OCI-LY3 (cell line): ENCODE data around the gene SEC16A.
"Not testable (repeated sequence)": the region's sequence is repeated elsewhere in the genome, so short reads cannot be mapped to it uniquely, and the experiment has no call there.

Experiments used
- H2AFZ ChIP-seq: fragments of 200-600, 300-600 bp; shearing (Covaris generic); 2 replicates; pipeline ENCODE4 v1.6.0; 2014; ENCODE audit warnings: antibody characterized with exemption, low read depth, low read length
- H3K27ac ChIP-seq: fragments of 200-600, 300-600 bp; sonication (generic); 2 replicates; pipeline ENCODE4 v1.5.1; 2014; ENCODE audit warnings: mild to moderate bottlenecking, low read length, moderate library complexity, mixed read lengths
- H3K27me3 ChIP-seq: fragments of 200-600, 300-600 bp; sonication (generic); 2 replicates; pipeline ENCODE4 v1.6.1; 2014; ENCODE audit warnings: low read depth, low read length, mixed read lengths
- H3K36me3 ChIP-seq: fragments of 200-600, 300-600 bp; sonication (generic); replicated peaks from 2 replicates; pipeline ENCODE3; 2014; ENCODE audit warnings: low read depth, low read length, mixed read lengths
- H3K4me1 ChIP-seq: fragments of 300-600, 200-600 bp; sonication (generic); 2 replicates; pipeline ENCODE4 v1.6.1; 2014; ENCODE audit warnings: low read length, mixed read lengths
- H3K4me2 ChIP-seq: fragments of 200-600, 300-600 bp; sonication (generic); 2 replicates; pipeline ENCODE4 v1.6.1; 2014; ENCODE audit warnings: low read length, mixed read lengths
- H3K4me3 ChIP-seq: fragments of 300-600, 200-600 bp; sonication (generic); 2 replicates; pipeline ENCODE4 v1.5.1; 2014; ENCODE audit warnings: antibody characterized with exemption, mild to moderate bottlenecking, low read length, moderate library complexity
- H3K79me2 ChIP-seq: fragments of 300-600, 200-600 bp; shearing (Covaris generic); 2 replicates; pipeline ENCODE4 v1.6.1; 2014; ENCODE audit warnings: mild to moderate bottlenecking, low read length, mixed read lengths
- H3K9ac ChIP-seq: fragments of 300-600, 200-600 bp; shearing (Covaris generic); 2 replicates; pipeline ENCODE4 v1.6.0; 2014; ENCODE audit warnings: mild to moderate bottlenecking, low read length, moderate library complexity
- H3K9me3 ChIP-seq: fragments of 200-600, 300-600 bp; shearing (Covaris generic); 2 replicates; pipeline ENCODE4 v1.6.1; 2014; ENCODE audit warnings: low read length, mixed read lengths; ENCODE audit not compliant: insufficient read depth
- H4K20me1 ChIP-seq: fragments of 200-600, 300-600 bp; sonication (generic); 2 replicates; pipeline ENCODE4 v1.6.1; 2016; ENCODE audit warnings: low read length, mixed read lengths; ENCODE audit not compliant: insufficient read depth
- CTCF ChIP-seq: fragments of 200-600, 300-600 bp; sonication (generic); IDR thresholded peaks from 2 replicates; pipeline ENCODE4 v1.5.1; 2014; ENCODE audit warnings: antibody characterized with exemption, low read length, low read depth
- EZH2phosphoT487 ChIP-seq: fragments of 200-600 bp; shearing (Covaris generic); IDR thresholded peaks from 2 replicates; pipeline ENCODE4 v1.6.1; 2018; ENCODE audit warnings: antibody characterized with exemption, mixed run types, low read depth

The SEC16A gene

GRCh38 chr9:136429683-136430491 is 53.0 kb downstream of the SEC16A start:
- H3K9me3 ChIP-seq, result no peaks in the 10 kb centered on the region
- no peak for TF ChIP-seq CTCF
- TF ChIP-seq EZH2phosphoT487, result no peak
- peaks cover 3% of the 10 kb centered on the region for H4K20me1 ChIP-seq

GRCh38 chr9:136429075-136429628 is 53.7 kb downstream of the SEC16A start:
- H3K27me3 ChIP-seq, result no peaks in the 10 kb centered on the region
- no peak overlapping the region for H3K27ac ChIP-seq
- H3K79me2 ChIP-seq, result no peaks in the 10 kb centered on the region; the same call in 1 of the 2 replicates
- no peak overlapping the region for H3K9ac ChIP-seq
- no peak overlapping the region for H3K4me3 ChIP-seq
- TF ChIP-seq EZH2phosphoT487 (no peak), CTCF (no peak)
- H2AFZ ChIP-seq, result no peak overlapping the region
- no peak overlapping the region for H3K4me2 ChIP-seq
- H3K9me3 ChIP-seq, result no peaks in the 10 kb centered on the region
- peaks cover 5% of the 10 kb centered on the region for H3K36me3 ChIP-seq
- H3K4me1 ChIP-seq, result no peaks in the 10 kb centered on the region
- peaks cover 3% of the 10 kb centered on the region; the same call in 1 of the 2 replicates for H4K20me1 ChIP-seq

More at GRCh38 chr9:136429683-136430491, 53.0 kb downstream of the SEC16A start:
- Histone ChIP-seq H3K27ac (no peak overlapping the region), H3K4me2 (no peak overlapping the region), H3K9ac (no peak overlapping the region), H3K4me3 (no peak overlapping the region), H3K79me2 (peaks cover 2% of the 10 kb centered on the region), H3K27me3 (no peaks in the 10 kb centered on the region), H2AFZ (no peak overlapping the region), H3K4me1 (no peaks in the 10 kb centered on the region), H3K36me3 (peaks cover 5% of the 10 kb centered on the region)

- H3K79me2 ChIP-seq, result no peaks in the 10 kb centered on the region
- H3K4me3 ChIP-seq, result no peak overlapping the region
- no peak overlapping the region for H3K27ac ChIP-seq
- peaks cover 19% of the 10 kb centered on the region for H3K36me3 ChIP-seq
- H3K9me3 ChIP-seq, result no peaks in the 10 kb centered on the region
- no peak overlapping the region for H3K4me2 ChIP-seq
- no peaks in the 10 kb centered on the region for H3K4me1 ChIP-seq
- H2AFZ ChIP-seq, result no peak overlapping the region
- TF ChIP-seq EZH2phosphoT487 (no peak), CTCF (no peak)
- H4K20me1 ChIP-seq, result no peaks in the 10 kb centered on the region
- no peaks in the 10 kb centered on the region for H3K27me3 ChIP-seq
- H3K9ac ChIP-seq, result no peak overlapping the region
Observed at GRCh38 chr9:136426787-136427186, 56.1 kb downstream of the SEC16A start.

- H3K9ac ChIP-seq, H3K4me1 ChIP-seq, H3K27me3 ChIP-seq, H2AFZ ChIP-seq, H3K4me3 ChIP-seq, H4K20me1 ChIP-seq, H3K9me3 ChIP-seq, H3K4me2 ChIP-seq, H3K27ac ChIP-seq, H3K79me2 ChIP-seq: not testable (repeated sequence)
- peaks cover 19% of the 10 kb centered on the region for H3K36me3 ChIP-seq
Observed at GRCh38 chr9:136425367-136425766, 57.5 kb downstream of the SEC16A start.
